ENCODE data around the gene ENPP6.

The ENPP6 gene

GRCh38 chr4:184188443-184189400 is 29.0 kb downstream of the ENPP6 start:
- no peak for DNase-seq

- DNase-seq, result no peak
Observed at GRCh38 chr4:184177271-184177670, 40.4 kb downstream of the ENPP6 start.

- no peak for DNase-seq
Observed at GRCh38 chr4:184174571-184175488, 42.8 kb downstream of the ENPP6 start.

- DNase-seq, result peak; percentile 73
Observed at GRCh38 chr4:184171011-184171410, 46.7 kb downstream of the ENPP6 start.

GRCh38 chr4:184169225-184169867 is 48.3 kb downstream of the ENPP6 start:
- no peak for DNase-seq

GRCh38 chr4:184168406-184169019 is 49.2 kb downstream of the ENPP6 start:
- peak; percentile 56 for DNase-seq

GRCh38 chr4:184167576-184167975 is 50.1 kb downstream of the ENPP6 start:
- no peak for DNase-seq

- no peak for DNase-seq
Observed at GRCh38 chr4:184166736-184167135, 50.9 kb downstream of the ENPP6 start.

- peak; percentile 22 for DNase-seq
Observed at GRCh38 chr4:184165291-184165690, 52.4 kb downstream of the ENPP6 start.

- peak; percentile 47 for DNase-seq
Observed at GRCh38 chr4:184163813-184164212, 53.9 kb downstream of the ENPP6 start.

GRCh38 chr4:184162596-184162995 is 55.1 kb downstream of the ENPP6 start:
- no peak for DNase-seq

- no peak for DNase-seq
Observed at GRCh38 chr4:184157322-184157721, 60.4 kb downstream of the ENPP6 start.

GRCh38 chr4:184156163-184156920 is 61.3 kb downstream of the ENPP6 start:
- peak; percentile 62 for DNase-seq

GRCh38 chr4:184154199-184154598 is 63.5 kb downstream of the ENPP6 start:
- DNase-seq, result no peak

- no peak for DNase-seq
Observed at GRCh38 chr4:184153781-184154180, 63.9 kb downstream of the ENPP6 start.

- DNase-seq, result no peak
Observed at GRCh38 chr4:184151988-184152485, 65.6 kb downstream of the ENPP6 start.

- no peak for DNase-seq
Observed at GRCh38 chr4:184150102-184150839, 67.4 kb downstream of the ENPP6 start.

- peak; percentile 31 for DNase-seq
Observed at GRCh38 chr4:184148738-184149637, 68.7 kb downstream of the ENPP6 start.

Measured in fibroblast of skin of abdomen (primary cell).